SK-N-SH treated with all-trans-retinoic acid at 6 μM for 48 hours (cell line): ENCODE measurements around the gene CBX7.

Experiments
- ARNTL ChIP-seq: fragments of 450-650 bp; formaldehyde crosslinking; IDR thresholded peaks from 2 replicates; pipeline ENCODE4 v1.5.0; 2020; ENCODE audit warnings: low read depth, mild to moderate bottlenecking, moderate library complexity, borderline replicate concordance
- CREB5 ChIP-seq: fragments of 250-450 bp; sonication (Bioruptor Pico); IDR thresholded peaks from 2 replicates; pipeline ENCODE4 v1.5.1; 2020; ENCODE audit warnings: low read depth, mild to moderate bottlenecking, moderate library complexity
- GLIS3 ChIP-seq: fragments of 250-450 bp; sonication (Bioruptor Pico); IDR thresholded peaks from 2 replicates; pipeline ENCODE4 v1.5.0; 2020; ENCODE audit warnings: mild to moderate bottlenecking, moderate library complexity
- PATZ1 ChIP-seq: fragments of 250-450 bp; sonication (Bioruptor Pico); IDR thresholded peaks from 2 replicates; pipeline ENCODE4 v1.8.0; 2020; ENCODE audit warnings: mild to moderate bottlenecking, moderate library complexity, borderline replicate concordance

- TF ChIP-seq GLIS3 (CRISPR knock-in tag) (no peak), PATZ1 (CRISPR knock-in tag) (no peak), CREB5 (CRISPR knock-in tag) (no peak), ARNTL (CRISPR knock-in tag) (no peak)
These were observed 16.2 kb downstream of the CBX7 start for GRCh38 chr22:39136317-39136716.
